HG03060 (cell line): ENCODE results near the gene SF3B6.
A peak's percentile ranks its signal among the peaks of the same experiment; 100 is the strongest.
"Not testable (repeated sequence)": the region's sequence is repeated elsewhere in the genome, so short reads cannot be mapped to it uniquely, and the experiment has no call there.

ENCODE experiments used
- ATAC-seq: cut with Tn5 transposase; IDR thresholded peaks from one replicate; pipeline ENCODE4 v1.9.1; 2021; ENCODE audit warnings: low read depth, moderate number of reproducible peaks; ENCODE audit not compliant: unreplicated experiment

Gene SF3B6

DNA sequence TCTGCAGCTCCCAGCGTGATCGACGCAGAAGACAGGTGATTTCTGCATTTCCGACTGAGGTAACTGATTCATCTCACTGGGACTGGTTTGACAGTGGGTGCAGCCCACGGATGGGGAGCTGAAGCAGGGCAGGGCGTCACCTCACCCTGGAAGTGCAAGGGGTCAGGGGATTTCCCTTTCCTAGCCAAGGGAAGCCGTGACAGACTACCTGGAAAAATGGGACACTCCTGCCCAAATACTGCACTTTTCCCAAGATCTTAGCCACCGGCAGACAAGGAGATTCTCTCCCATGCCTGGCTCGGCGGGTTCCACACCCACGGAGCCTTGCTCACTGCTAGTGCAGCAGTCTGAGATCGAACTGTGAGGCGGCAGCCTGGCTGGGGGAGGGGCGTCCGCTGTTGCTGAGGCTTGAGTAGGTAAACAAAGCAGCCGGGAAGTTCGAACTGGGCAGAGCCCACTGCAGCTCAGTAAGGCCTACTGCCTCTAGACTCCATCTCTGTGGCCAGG is 19.1 kb upstream of the SF3B6 start:
- ATAC-seq, result not testable (repeated sequence)

GRCh38 chr2:24093270-24093669 is 17.1 kb upstream of the SF3B6 start:
- ATAC-seq, result not testable (repeated sequence)

- no peak for ATAC-seq
These were observed 12.8 kb upstream of the SF3B6 start for GRCh38 chr2:24088821-24089359.

DNA sequence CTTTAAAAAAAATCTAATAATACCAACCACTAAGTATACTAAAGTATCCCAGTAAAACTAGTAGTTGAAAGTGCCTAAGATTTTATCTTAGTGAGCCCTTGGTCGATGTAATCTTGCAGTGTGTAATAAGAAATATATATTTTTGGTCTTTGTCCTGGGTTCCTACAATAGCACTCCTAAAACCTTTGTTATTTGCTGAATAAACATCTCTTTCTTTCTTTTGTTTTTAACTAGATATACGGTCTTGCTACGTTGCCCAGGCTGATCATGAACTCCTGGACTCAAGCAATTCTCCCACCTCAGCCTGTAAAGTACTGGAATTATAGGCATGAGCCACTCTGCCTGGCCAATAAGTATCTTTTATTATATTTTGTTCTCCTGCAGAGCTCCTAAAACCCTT is 10.9 kb upstream of the SF3B6 start:
- no peak for ATAC-seq

DNA sequence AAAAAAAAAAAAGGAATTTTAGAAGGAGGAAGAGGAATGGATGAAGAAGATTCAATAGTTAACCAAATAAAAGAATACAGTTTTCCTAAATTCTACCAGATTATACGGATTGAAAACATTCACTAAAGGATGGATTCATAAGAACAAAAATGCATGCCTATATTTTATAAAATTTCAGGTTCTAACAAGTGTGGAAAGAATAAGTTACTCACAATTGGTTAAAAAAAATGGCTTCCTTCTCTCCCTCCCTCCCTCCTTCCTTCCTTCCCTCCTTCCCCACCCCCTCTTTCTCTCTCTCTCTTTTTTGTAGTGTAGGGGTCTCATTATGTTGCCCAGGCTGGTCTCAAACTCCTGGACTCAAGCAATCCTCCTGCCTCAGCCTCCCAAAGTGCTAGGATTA is 10.1 kb upstream of the SF3B6 start:
- ATAC-seq, result no peak

- ATAC-seq, result no peak
These were observed 9.0 kb upstream of the SF3B6 start for GRCh38 chr2:24085200-24085489.

DNA sequence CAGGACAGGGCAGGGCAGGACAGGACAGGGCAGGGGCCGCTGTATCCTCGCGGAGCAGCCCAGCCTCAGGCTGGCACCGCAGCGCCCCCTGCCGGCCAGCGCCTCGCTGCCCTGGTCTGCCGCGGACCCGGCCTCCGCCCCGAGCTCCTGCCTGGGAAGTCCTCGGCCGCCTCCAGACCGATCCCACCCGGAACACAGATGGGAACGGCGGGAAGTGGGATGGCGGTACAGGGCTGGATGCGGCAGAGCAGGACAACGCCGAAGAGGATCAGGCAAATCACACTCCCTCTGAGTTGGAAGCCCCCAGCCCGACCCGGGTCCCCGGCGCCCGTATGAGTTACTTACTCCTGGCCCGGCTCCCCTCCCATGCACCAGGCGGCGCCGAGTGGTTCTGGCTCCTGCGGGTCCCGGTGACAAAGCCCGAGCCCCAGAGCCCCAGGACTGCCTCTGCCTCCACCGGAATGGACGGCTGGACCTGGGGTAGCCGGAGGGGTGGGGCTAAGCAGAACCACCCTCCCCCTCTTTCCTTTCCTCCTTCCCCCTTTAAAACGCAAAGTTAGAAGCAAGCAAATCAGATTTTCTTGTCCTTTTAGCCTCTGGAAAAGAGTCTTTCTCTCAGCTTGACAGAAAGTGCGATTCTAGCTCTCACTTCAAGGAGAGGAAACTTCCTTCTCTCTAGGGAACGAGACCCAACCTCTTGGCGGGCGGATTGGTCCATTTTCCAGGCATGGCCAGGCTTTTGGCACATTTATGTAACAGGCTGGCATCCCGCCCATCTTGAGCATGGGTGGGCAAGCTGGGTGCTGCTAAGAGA is 8.5 kb upstream of the SF3B6 start, which contains the start of gene TP53I3:
Gene TP53I3, minus strand, starts transcription at position 449 of the 814 bp plus-strand sequence. CDS start 508 bp downstream, outside the sequence.
- ATAC-seq, result peak; percentile 27

DNA sequence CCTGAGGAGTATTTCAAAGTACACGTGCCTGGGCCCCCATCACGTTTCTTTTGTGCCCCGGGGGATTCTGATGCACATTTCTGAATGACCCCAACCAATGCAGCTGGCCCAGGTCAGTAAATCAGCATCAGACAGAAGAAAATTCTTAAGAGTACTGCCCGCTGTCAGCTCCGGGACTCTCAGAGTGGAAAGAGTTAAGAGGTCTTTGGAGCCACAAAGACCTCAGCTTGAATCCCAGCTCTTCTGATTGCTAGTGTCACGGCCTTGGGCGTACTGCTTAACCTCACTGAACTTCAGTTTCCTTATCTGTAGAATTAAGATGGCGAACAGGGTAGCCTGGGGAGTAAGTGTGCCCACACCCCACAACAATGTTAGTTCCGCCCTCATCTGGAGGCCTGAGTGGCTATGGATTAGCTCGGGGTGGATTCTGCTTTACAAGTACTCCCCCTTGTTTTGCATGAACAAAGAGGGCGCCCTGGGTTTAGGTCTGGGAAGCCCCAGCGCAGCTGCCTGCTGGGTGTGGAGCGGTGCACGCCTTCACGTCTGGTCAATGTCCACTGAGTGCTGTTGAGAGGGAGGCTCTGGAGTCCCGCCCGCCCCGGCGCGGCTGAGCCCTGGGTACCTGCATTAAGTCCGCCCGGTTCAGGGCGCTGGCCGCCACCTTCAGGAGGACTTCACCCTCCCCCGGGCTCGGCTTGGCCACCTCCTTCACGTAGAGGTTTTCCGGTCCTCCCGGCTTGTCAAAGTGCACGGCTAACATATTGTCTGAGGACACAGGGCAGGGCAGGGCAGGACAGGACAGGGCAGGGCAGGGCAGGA is 7.7 kb upstream of the SF3B6 start:
- ATAC-seq, result peak; percentile 95

DNA sequence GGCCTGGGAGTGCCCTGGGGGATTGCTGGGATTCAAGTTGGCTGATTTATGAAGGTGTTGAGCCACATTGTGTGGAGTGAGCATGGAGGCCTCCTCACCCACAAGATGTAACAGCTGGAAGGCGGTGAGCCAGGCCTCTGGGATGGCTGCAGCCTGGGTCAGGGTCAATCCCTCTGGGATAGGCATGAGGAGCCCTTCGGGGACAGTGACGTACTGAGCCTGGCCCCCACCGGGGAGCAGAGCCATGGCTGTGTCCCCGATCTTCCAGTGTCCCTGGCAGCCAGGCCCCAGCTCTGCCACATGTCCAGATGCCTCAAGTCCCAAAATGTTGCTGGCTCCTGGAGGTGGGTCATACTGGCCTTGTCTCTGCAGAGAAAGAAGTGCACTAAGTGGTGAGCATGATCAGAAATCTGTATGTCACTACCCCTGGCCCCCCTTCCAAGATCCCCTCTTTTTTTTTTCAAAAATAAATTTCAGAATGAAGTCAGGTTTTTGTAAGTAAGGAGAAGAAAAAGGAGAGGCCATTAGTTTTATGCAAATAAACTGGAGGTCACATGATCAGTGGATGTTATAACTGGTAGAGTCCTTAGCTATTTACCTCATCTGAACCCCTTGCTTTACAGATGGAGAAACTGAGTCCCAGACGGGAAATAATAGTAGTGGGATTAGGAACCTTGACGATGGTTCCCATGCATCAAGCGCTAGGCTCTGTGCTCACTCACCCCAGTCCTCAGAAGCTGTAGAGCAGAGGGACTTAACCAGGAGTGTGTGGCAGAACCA is 6.9 kb upstream of the SF3B6 start:
- no peak for ATAC-seq

DNA sequence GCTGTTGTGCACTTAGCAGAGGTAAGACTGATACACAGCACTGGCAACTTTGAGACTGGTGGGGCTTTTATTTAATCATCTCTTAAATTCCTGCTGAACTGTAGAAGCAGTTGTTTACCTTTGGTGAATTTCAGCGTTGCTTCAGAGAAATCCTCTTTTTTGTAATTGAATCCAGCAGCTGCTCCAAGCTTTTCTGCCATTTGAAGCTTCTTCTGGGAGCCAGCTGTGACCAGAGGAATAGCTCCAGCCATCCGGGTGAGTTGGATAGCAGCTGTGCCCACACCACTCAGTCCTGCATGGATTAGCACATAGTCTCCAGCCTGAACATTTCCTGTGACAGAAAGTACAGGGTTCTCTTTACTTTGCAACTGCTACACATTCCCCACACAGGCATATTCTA is 4.6 kb upstream of the SF3B6 start:
- no peak for ATAC-seq

DNA sequence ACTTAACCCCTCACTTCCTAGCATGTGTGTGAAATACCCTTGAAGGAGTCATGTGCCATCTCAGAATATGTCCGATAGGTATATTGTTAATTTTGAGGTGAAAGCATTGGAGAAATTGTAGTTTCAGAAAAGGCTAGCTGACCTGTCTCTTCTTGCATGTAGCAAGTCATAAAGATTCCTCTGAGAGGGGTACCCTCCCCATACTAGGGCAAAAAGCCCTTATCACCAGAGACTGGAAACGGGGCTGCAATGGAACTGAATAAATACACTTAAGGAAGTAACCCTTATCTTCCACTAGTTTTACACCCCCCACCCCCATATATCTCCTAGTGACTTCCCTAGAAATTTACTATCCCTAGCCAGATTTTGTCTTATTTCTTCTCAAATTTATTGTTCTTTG is 1.8 kb upstream of the SF3B6 start:
- ATAC-seq, result no peak

- ATAC-seq, result no peak
These were observed 1.4 kb upstream of the SF3B6 start for GRCh38 chr2:24077535-24077877.

GRCh38 chr2:24076849-24077534 is 866 bp upstream of the SF3B6 start:
- ATAC-seq, result no peak

DNA sequence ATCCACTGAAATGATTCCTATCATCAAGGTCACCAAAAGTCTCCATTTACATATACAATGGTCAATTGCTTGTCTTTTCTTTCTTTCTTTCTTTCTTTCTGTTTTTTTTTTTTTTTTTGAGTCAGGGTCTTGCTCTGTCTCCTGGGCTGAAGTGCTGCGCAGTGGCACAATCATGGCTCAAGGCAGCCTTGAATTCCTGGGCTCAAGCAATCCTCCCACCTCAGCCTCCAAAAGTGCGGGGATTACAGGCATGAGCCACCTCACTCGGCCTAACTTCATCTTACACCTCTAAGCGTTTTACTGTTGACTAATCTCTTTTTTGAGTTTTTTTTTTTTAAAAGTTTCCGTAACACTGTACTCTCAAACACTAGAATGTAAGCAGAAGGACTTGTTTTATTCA is 867 bp downstream of the SF3B6 start:
- no peak for ATAC-seq

DNA sequence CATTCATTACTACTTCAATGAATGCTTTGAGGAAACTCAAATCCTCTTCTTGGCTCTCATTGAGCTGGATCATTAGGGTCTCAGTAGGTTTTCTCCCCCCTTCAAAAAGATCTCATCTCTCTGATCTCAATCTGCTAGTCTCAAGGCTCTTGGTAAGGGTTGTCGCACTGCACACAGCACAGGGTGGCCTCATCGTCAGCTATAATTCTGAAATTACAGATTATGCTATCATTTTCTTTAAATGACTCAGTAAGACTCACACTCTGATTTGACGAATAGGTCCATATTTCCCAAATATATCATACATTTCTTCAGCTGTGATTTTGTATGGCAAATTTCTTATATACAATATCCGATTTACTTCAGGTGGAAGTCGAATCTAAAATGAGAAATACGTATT is 2.3 kb downstream of the SF3B6 start:
- no peak for ATAC-seq

GRCh38 chr2:24072259-24072658 is 3.9 kb downstream of the SF3B6 start:
- no peak for ATAC-seq

GRCh38 chr2:24065341-24065740 is 10.8 kb downstream of the SF3B6 start:
- no peak for ATAC-seq

DNA sequence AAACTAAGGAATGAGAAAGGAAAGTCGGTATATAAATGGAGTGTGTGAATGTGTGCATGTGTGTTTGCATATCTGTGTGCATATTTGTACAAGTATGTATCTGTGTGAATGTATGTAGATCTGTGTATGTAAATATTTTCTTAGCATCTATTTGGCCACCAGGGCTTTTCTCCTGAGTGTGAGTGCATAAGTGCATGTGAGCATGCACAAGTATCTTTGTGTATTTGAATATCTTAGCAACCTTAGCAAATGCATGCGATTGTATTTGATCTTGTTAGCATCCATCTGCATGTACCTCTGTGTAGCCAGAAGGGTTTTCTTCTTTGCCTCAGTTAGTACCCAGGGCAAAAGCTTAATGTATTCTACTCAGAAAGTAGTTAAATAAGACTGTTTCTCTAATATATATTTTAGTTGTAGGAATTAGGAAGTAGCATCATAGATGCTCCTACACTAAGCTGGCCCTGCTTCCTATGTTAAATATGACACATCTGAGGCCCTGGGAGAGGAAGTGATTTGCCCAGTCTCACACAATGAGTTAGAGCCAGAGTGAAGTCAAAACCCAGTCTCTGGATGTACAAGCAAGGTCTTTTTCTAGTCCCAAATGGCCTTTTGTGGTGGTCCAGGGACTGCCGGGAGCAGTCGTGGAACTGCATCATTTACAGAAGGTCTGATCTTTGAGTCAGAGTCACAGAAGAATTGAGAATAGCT is 17.4 kb downstream of the SF3B6 start:
- ATAC-seq, result no peak

DNA sequence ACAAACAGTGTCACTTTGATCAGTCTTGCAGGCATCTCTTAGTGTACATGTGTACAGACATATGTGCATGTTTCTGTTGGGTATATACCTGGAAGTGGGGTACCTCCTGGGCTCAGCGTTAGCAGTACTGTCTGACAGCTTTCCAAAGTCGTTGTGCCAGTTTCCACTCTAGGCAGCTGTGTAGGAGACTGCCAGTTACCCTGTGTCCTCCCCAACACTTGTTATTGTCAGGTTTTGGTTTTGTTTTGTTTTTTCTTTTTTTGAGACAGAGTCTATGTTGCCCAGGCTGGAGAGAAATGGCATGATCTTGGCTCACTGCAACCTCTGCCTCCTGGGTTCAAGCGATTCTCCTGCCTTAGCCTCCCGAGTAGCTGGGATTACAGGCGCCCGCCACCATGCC is 20.4 kb downstream of the SF3B6 start:
- no peak for ATAC-seq
